ENCODE measurements around the gene ZFPL1.

Gene ZFPL1

GRCh38 chr11:65126624-65127274, 42.7 kb downstream of the ZFPL1 start:
- in situ Hi-C loops (cut with MboI; ENCODE audit: low sequenced_read_pairs): no loop called here

DNA sequence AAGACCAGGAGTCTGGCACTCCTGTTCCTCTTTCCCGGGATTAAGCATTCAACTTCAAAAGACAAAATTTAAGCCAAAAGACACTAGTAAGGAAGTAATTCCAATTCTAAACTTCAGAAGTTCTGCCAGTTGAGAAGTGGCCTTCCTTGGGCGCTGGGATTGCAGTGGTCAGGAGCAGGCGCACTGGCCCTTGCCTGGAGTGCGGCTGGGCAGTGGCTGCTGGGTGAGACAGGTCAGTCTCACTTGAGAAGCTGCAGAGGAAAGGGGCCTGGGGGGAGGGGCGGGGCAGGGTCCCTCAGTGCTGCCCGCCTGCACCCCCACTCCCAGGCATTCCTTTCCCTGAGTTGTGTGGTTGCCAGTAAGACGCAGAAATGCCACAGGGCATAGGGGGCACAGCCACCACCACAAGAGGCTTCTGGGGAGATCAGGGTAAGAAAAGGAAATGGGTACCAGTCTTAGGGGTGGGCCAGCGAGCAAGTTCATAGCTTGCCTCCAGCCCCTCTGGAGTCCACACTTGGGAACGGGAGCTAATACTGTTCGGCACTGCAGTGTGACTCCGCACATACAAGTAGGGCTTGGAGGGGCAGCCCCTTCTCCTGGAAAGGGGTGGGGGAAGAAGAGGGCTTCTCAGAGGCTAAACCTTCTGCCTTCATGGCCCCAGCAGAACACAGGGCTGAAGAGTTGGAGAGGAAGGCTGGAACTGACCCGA, 43.6 kb downstream of the ZFPL1 start:
- in situ Hi-C loops (cut with MboI; ENCODE audit: low sequenced_read_pairs): no loop called here

GRCh38 chr11:65128182-65129145, 44.4 kb downstream of the ZFPL1 start:
- in situ Hi-C loops (cut with MboI; ENCODE audit: low sequenced_read_pairs): no loop called here

DNA sequence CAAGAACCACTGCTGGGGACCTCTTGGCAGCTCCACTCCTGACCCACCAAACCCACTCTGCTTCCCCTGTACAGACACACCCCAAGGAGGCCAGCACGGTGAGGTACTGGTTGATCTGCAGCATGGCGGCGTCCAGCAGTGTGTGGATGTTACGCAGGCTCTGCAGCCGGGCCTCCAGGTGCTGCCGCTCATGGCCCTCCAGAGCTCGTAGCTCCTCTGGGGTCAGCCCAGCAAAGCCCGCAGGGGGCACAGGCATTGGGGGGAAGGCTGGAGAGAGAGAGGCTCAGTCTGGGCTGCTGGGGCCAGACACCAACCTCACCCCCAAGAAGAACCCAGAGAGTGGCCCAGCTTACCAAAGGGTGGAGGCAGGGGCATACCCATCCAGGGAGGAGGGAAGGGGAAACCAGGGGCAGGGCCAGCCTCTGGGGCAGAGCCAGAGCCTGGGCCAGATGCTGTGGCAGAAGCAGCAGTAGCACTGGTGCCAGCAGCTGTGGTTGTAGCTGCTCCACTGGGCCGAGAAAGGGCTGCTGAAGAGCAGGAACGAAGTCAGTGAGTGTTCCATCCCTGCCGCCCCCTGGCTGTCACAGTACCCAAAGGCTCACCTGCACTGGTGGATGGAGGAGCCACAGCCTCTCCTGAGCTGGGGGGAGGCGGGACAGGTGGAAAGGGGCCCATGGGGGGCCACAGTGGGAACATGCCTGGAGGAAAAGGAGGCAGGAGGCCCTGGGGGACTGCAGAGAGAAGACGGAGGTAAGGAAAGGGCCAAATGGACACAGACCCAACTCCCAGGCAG, 45.8 kb downstream of the ZFPL1 start:
- in situ Hi-C loops (cut with MboI; ENCODE audit: low sequenced_read_pairs): no loop called here

GRCh38 chr11:65130631-65131416, 46.8 kb downstream of the ZFPL1 start:
- in situ Hi-C loops (cut with MboI; ENCODE audit: low sequenced_read_pairs): no loop called here

GRCh38 chr11:65131417-65131776, 47.4 kb downstream of the ZFPL1 start:
- in situ Hi-C loops (cut with MboI; ENCODE audit: low sequenced_read_pairs): no loop called here

DNA sequence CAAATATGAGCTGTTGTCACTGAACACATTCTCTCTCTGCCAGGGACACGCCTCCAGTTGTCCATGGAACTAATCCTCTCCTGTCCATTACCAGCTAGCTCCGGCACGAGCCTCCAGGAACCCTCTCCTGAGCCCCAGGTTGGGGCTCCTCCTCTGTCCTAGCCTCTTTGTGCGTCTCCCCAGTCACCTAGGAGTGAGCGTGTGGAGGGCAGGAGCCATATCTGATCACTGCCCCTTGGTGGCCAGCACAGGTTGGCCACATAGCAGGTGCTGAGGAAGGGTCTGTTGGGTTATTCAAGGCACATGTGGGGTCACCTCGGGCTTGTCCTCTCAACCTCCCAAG, 47.8 kb downstream of the ZFPL1 start:
- in situ Hi-C loops (cut with MboI; ENCODE audit: low sequenced_read_pairs): no loop called here

- in situ Hi-C loops (cut with MboI; ENCODE audit: low sequenced_read_pairs): no loop called here
Measured at GRCh38 chr11:65132238-65132987, 48.4 kb downstream of the ZFPL1 start.

DNA sequence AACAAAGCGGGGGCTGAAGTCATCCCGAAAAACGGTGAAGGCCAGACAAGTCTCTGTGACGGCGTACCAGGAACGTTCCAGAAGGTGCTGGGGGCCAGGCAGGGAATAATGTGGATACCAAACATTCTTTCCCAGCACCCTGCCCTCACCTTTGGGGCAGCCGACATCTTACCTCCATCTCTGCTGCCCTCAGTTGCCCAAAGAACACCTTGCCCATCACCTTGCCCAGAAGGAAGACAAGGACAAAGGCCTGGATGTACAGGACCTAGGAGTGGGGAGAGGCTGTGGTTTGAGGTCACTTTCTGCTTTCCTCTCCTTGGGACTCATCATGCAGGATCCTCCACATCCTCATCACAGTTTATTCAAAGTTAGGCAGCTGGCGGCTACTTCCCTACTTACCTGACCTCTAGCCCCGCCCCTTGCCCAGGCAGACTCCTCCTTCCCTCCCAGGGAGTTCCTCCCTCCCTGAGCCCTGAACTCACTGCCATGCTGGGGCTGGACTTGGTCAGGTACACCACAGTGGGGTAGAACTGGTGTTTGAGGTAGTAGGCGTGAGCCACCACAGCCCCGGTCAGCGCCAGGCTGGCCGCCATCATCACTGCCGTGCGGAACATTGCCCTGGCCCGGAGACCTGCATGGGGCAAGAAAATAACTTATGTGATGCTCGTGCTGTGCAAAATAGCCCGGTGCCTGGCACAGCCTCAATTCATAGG, 49.1 kb downstream of the ZFPL1 start:
- in situ Hi-C loops (cut with MboI; ENCODE audit: low sequenced_read_pairs): no loop called here

DNA sequence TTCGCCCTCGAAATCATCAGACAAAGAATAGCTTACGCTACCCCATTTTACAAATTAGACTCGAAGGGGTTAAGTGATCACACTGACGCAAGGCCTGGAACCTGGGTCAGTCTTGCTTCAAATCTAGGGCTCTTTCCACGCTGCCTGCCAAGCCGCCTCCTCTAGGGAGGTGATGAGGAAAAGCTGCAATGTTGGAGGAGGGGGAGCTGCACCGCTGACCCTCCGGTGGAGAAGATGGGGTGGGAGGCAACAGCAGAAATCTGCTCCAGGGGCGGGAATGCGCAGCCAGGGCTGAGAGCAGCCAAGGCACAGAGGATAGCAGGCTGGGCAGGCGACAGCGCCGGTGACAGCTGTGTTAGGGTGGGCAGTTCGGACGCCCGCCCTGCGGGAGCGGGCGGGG, 49.7 kb downstream of the ZFPL1 start:
- in situ Hi-C loops (cut with MboI; ENCODE audit: low sequenced_read_pairs): no loop called here

DNA sequence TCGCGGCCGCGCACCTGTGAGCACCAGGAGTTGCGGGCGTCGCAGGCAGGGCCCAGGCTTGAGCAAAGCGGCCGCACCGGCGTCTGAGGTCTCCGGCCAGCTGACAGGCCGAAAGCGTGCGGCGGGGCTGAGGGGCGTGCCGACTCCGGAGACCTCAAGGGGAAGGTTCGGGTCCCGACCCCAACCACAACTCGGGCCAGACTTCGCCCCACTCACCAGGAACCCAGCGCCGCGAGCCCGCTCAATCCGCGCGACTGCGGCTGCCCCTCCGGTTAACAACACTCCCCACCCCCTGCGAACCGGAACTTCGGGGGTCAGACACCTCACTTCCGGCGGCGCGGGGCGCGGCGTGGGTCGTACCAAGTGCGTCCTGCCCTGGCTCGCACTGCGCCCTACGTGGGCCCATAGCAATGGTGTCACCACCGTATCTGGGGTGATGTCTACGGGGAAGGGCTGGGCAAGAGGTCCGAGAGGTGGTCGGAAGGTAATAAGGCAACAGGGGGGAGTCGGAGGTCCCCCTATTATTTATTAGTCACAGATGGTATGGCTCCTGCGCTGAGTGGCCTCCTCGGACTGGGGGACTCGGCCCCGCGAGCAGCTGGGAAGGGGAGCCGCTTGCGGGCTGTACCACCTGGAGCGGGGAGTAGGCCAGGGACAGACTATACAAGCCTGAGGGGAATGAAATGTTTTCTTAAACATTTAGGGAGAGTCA, 50.4 kb downstream of the ZFPL1 start, which contains the start of gene SYVN1:
TSS of gene SYVN1 (minus strand) at position 280 of the 712 bp plus-strand sequence. CDS start 918 bp downstream, outside the sequence.
- in situ Hi-C loops (cut with MboI; ENCODE audit: low sequenced_read_pairs): no loop called here

- in situ Hi-C loops (cut with MboI; ENCODE audit: low sequenced_read_pairs): no loop called here
Measured at GRCh38 chr11:65134952-65135632, 51.1 kb downstream of the ZFPL1 start.

GRCh38 chr11:65135633-65136145, 51.7 kb downstream of the ZFPL1 start:
- in situ Hi-C loops (cut with MboI; ENCODE audit: low sequenced_read_pairs): no loop called here

GRCh38 chr11:65136515-65137096, 52.6 kb downstream of the ZFPL1 start:
- in situ Hi-C loops (cut with MboI; ENCODE audit: low sequenced_read_pairs): no loop called here
